H9 (cell line): ENCODE data around the gene COQ8A. TPM values are rescaled to one million over a fixed set of nuclear protein-coding genes. Genes with fewer than 3 reads are reported as not detected.

Experiments
- DNase-seq: peaks from one replicate; pipeline ENCODE4 v3.0.0-alpha.2; 2017
- H2AFZ ChIP-seq: one replicate; pipeline ENCODE4 v1.6.1; 2013; ENCODE audit warnings: mild to moderate bottlenecking, low read length, control low read depth, moderate library complexity
- H2AK5ac ChIP-seq: 2 replicates; pipeline ENCODE4 v1.6.1; 2013; ENCODE audit warnings: low read length, control low read depth, mixed read lengths; ENCODE audit not compliant: insufficient read length
- H2BK120ac ChIP-seq: one replicate; pipeline ENCODE4 v1.6.1; 2013; ENCODE audit warnings: low read depth, mild to moderate bottlenecking, low read length, control low read depth, inconsistent platforms; ENCODE audit not compliant: poor library complexity, severe bottlenecking
- H2BK12ac ChIP-seq: 2 replicates; pipeline ENCODE4 v1.6.1; 2013; ENCODE audit warnings: low read length, control low read depth, mixed read lengths, low read depth; ENCODE audit not compliant: insufficient read length
- H2BK15ac ChIP-seq: 2 replicates; pipeline ENCODE4 v1.6.1; 2013; ENCODE audit warnings: low read depth, low read length, control low read depth
- H2BK20ac ChIP-seq: one replicate; pipeline ENCODE4 v1.6.1; 2013; ENCODE audit warnings: low read depth, mild to moderate bottlenecking, low read length, control low read depth, inconsistent platforms; ENCODE audit not compliant: poor library complexity, severe bottlenecking
- H2BK5ac ChIP-seq: 2 replicates; pipeline ENCODE4 v1.6.1; 2013; ENCODE audit warnings: low read length, control low read depth, mixed read lengths; ENCODE audit not compliant: insufficient read length
- H3K14ac ChIP-seq: 2 replicates; pipeline ENCODE4 v1.6.1; 2013; ENCODE audit warnings: low read length, control low read depth; ENCODE audit not compliant: insufficient read depth
- H3K18ac ChIP-seq: 2 replicates; pipeline ENCODE4 v1.6.1; 2013; ENCODE audit warnings: low read depth, mild to moderate bottlenecking, mixed read lengths, low read length, control low read depth; ENCODE audit not compliant: insufficient read length
- H3K23ac ChIP-seq: 2 replicates; pipeline ENCODE4 v1.6.1; 2013; ENCODE audit warnings: low read length, control low read depth, mixed read lengths, low read depth; ENCODE audit not compliant: insufficient read length
- H3K23me2 ChIP-seq: 2 replicates; pipeline ENCODE4 v1.6.1; 2013; ENCODE audit warnings: low read depth, mild to moderate bottlenecking, mixed read lengths, low read length, control low read depth; ENCODE audit not compliant: insufficient read length, poor library complexity, severe bottlenecking
- H3K27ac ChIP-seq: 2 replicates; pipeline ENCODE4 v1.5.1; 2013; ENCODE audit warnings: low read length, control low read depth, mixed read lengths, low read depth; ENCODE audit not compliant: insufficient read length
- H3K27me3 ChIP-seq: 2 replicates; pipeline ENCODE4 v1.6.1; 2013; ENCODE audit warnings: low read length, control low read depth, inconsistent platforms; ENCODE audit not compliant: insufficient read depth
- H3K4ac ChIP-seq: 2 replicates; pipeline ENCODE4 v1.6.1; 2013; ENCODE audit warnings: low read depth, mild to moderate bottlenecking, control low read depth, inconsistent platforms, low read length, moderate library complexity
- H3K4me1 ChIP-seq: 2 replicates; pipeline ENCODE4 v1.6.1; 2013; ENCODE audit warnings: low read length, control low read depth, inconsistent platforms; ENCODE audit not compliant: insufficient read depth
- H3K4me2 ChIP-seq: 2 replicates; pipeline ENCODE4 v1.6.1; 2013; ENCODE audit warnings: low read length, control low read depth, mixed read lengths; ENCODE audit not compliant: insufficient read length, insufficient read depth
- H3K56ac ChIP-seq: 2 replicates; pipeline ENCODE4 v1.6.1; 2013; ENCODE audit warnings: low read depth, mild to moderate bottlenecking, mixed read lengths, low read length, control low read depth; ENCODE audit not compliant: insufficient read length
- H3K79me1 ChIP-seq: 2 replicates; pipeline ENCODE4 v1.6.1; 2013; ENCODE audit warnings: low read depth, mild to moderate bottlenecking, moderate library complexity, low read length, control low read depth, inconsistent platforms; ENCODE audit not compliant: insufficient read depth, poor library complexity, severe bottlenecking
- H3K79me2 ChIP-seq: 2 replicates; pipeline ENCODE4 v1.6.1; 2013; ENCODE audit warnings: low read length, control low read depth, inconsistent platforms; ENCODE audit not compliant: insufficient read depth
- H3K9ac ChIP-seq: 2 replicates; pipeline ENCODE4 v1.6.1; 2013; ENCODE audit warnings: low read length, control low read depth, mixed read lengths; ENCODE audit not compliant: insufficient read length; ENCODE audit errors: extremely low read depth
- H3K9me3 ChIP-seq: one replicate; pipeline ENCODE4 v1.6.1; 2013; ENCODE audit warnings: low read depth, low read length, inconsistent platforms; ENCODE audit not compliant: control insufficient read depth
- H3T11ph ChIP-seq: one replicate; pipeline ENCODE4 v1.6.1; 2013; ENCODE audit warnings: mild to moderate bottlenecking, low read length, control low read depth, inconsistent platforms
- H4K20me1 ChIP-seq: one replicate; pipeline ENCODE4 v1.6.1; 2013; ENCODE audit not compliant: control insufficient read depth, insufficient read length, insufficient read depth
- H4K5ac ChIP-seq: 2 replicates; pipeline ENCODE4 v1.6.1; 2013; ENCODE audit warnings: low read depth, mild to moderate bottlenecking, mixed read lengths, low read length, control low read depth; ENCODE audit not compliant: insufficient read length
- H4K8ac ChIP-seq: replicated peaks from 2 replicates; pipeline ENCODE4 v1.6.1; 2013; ENCODE audit warnings: low read length, control low read depth, mixed read lengths, low read depth; ENCODE audit not compliant: insufficient read length
- H4K91ac ChIP-seq: 2 replicates; pipeline ENCODE4 v1.6.1; 2013; ENCODE audit warnings: low read depth, mild to moderate bottlenecking, moderate library complexity, mixed read lengths, low read length, control low read depth; ENCODE audit not compliant: insufficient read length
- H3K27ac Mint-ChIP-seq, 3 experiments: 2 replicates in 2 of 3; 3 replicates in 1 of 3; pipeline ENCODE4 v1.8.0; 2020 to 2021; ENCODE audit warnings: mixed read lengths in 3 of 3, mild to moderate bottlenecking in 1 of 3, moderate library complexity in 1 of 3
- H3K27me3 Mint-ChIP-seq: 2 replicates; pipeline ENCODE4 v1.8.0; 2021; ENCODE audit warnings: low read depth, mild to moderate bottlenecking, moderate library complexity, mixed read lengths
- H3K36me3 Mint-ChIP-seq, 3 experiments: 2 replicates in 2 of 3; 3 replicates in 1 of 3; pipeline ENCODE4 v1.8.0; 2020 to 2021; ENCODE audit warnings: low read depth in 3 of 3, mixed read lengths in 3 of 3; ENCODE audit not compliant: insufficient read depth in 1 of 3
- H3K4me1 Mint-ChIP-seq, 2 experiments: 2 replicates each; pipeline ENCODE4 v1.8.0; 2020; ENCODE audit warnings: mixed read lengths in 2 of 2
- H3K4me3 Mint-ChIP-seq, 2 experiments: 2 replicates in 1 of 2; 3 replicates in 1 of 2; pipeline ENCODE4 v1.8.0; 2020 to 2021; ENCODE audit warnings: mild to moderate bottlenecking in 2 of 2, mixed read lengths in 2 of 2, moderate library complexity in 1 of 2
- H3K9me3 Mint-ChIP-seq, 2 experiments: 2 replicates in 1 of 2; 3 replicates in 1 of 2; pipeline ENCODE4 v1.8.0; 2020; ENCODE audit warnings: mild to moderate bottlenecking in 2 of 2, mixed read lengths in 2 of 2, moderate library complexity in 1 of 2
- WGBS: extraction: QIAGEN DNeasy Blood & Tissue Kit; methylation state at CpG from one replicate; pipeline ENCODE4 v1.1.7; 2013; ENCODE audit warnings: missing lambda C conversion rate, low lambda C conversion rate, mixed read lengths; ENCODE audit not compliant: insufficient read length; ENCODE audit errors: extremely low coverage; 5-methylcytosine and 5-hydroxymethylcytosine counted together
- total RNA-seq: library from RNA; stranded (reverse); gene quantifications from 2 replicates; pipeline ENCODE4 v1.2.1, GENCODE V29; 2021
- TF ChIP-seq, protein P1 (sequence below): fragments of 200-600 bp; sonication (generic); conservative IDR thresholded peaks from 3 replicates; pipeline ENCODE4 v1.8.0; 2021; ENCODE audit warnings: antibody characterized with exemption, mild to moderate bottlenecking

COQ8A gene
- total RNA-seq, 1 experiment from 2014 or later: 26.0 TPM

DNA sequence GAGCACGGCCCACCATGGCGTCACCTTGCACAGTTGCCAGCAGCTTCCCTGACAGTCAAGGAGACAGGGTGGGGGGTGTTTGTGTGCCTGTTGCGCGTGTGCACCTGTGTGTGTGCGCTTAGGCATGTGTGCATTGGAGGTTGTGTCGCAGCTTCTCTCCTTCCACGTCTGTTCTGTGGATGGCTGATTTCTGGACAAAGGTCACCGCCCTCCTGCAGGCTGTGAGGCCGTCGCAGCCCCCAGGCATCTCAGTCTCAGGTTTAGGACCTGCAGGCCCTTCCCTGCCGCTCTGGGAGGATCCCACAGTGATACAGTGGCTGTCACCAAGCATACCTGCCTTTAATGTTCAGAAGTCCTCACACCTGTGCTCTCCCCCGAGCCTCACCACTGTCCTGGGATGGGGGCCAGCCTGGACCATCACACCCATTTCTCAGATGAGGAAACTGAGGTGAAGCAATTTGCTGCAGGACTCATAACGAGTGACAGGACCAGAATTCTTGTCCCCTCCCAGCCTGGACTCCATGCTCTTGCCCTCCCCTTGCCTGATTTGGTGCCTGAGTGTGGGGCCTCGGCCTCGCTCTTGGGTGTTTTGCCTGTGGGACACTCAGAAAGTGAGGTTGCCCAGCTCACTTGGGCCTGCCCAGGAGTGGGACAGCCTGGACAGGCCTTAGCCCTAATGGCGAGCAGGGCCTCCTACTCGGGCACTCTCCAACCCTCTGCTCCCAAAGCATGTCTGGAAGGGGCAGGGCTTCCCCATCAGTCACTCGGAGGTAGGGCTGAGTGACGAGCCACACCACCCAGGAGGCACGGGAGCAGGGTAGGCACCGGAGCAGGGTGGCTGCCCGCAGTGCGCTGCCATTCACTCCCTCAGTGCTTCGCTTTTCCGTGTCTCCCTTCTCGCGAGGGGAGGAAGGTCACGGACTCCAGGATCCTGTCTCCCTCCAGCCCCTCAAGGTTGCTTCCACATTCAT is 22.6 kb downstream of the COQ8A start:
- H3K4me1 ChIP-seq: no peaks in the 10 kb centered on the region
- H2BK5ac ChIP-seq: no peak overlapping the region
- no peak overlapping the region for H3K27ac ChIP-seq
- H3K56ac ChIP-seq: no peak overlapping the region
- H3K79me2 ChIP-seq: no peaks in the 10 kb centered on the region; the same call in 1 of the 2 replicates
- H3K79me1 ChIP-seq: no peaks in the 10 kb centered on the region
- no peak overlapping the region for H2BK15ac ChIP-seq
- no peak overlapping the region; the same call in 1 of the 2 replicates for H3K14ac ChIP-seq
- H3K4ac ChIP-seq: no peak overlapping the region
- peaks cover 9% of the 10 kb centered on the region in 2 experiments; a peak in 2 of 5 replicates for H3K9me3 Mint-ChIP-seq
- no peak overlapping the region for H2BK12ac ChIP-seq
- peak; percentile 18 for DNase-seq
- no peak overlapping the region for H2BK20ac ChIP-seq
- H3K27me3 ChIP-seq: no peaks in the 10 kb centered on the region
- H4K91ac ChIP-seq: no peak overlapping the region
- no peak overlapping the region for H3K9ac ChIP-seq
- no peak overlapping the region for H3K4me3 Mint-ChIP-seq
- H3K4me2 ChIP-seq: no peak overlapping the region
- no peaks in the 10 kb centered on the region for H3K23me2 ChIP-seq
- no peaks in the 10 kb centered on the region; the same call in 1 of the 2 replicates for H3K27me3 Mint-ChIP-seq
- H3K36me3 Mint-ChIP-seq: peaks cover 3 to 29% (median 8%) of the 10 kb centered on the region in 3 experiments; a peak in 5 of 7 replicates
- no peaks in the 10 kb centered on the region for H3K9me3 ChIP-seq
- no peak overlapping the region for H2AFZ ChIP-seq
- H3K18ac ChIP-seq: no peak overlapping the region
- H2AK5ac ChIP-seq: no peak overlapping the region
- H4K20me1 ChIP-seq: no peaks in the 10 kb centered on the region
- H3K27ac Mint-ChIP-seq: no peak overlapping the region
- H4K8ac ChIP-seq: no peak overlapping the region
- H3K23ac ChIP-seq: no peak overlapping the region
- TF ChIP-seq, protein P1, sequence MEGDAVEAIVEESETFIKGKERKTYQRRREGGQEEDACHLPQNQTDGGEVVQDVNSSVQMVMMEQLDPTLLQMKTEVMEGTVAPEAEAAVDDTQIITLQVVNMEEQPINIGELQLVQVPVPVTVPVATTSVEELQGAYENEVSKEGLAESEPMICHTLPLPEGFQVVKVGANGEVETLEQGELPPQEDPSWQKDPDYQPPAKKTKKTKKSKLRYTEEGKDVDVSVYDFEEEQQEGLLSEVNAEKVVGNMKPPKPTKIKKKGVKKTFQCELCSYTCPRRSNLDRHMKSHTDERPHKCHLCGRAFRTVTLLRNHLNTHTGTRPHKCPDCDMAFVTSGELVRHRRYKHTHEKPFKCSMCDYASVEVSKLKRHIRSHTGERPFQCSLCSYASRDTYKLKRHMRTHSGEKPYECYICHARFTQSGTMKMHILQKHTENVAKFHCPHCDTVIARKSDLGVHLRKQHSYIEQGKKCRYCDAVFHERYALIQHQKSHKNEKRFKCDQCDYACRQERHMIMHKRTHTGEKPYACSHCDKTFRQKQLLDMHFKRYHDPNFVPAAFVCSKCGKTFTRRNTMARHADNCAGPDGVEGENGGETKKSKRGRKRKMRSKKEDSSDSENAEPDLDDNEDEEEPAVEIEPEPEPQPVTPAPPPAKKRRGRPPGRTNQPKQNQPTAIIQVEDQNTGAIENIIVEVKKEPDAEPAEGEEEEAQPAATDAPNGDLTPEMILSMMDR: no peak
- WGBS: no CpG with 5 or more reads among the region's 28 CpGs
- peaks cover 0 to 3% of the 10 kb centered on the region in 2 experiments; a peak in 3 of 4 replicates for H3K4me1 Mint-ChIP-seq
- no peak overlapping the region for H3T11ph ChIP-seq
- H4K5ac ChIP-seq: no peak overlapping the region
- H2BK120ac ChIP-seq: no peak overlapping the region
